Measurements from ENCODE around the gene ZNF48.

Gene ZNF48

GRCh38 chr16:30398661-30399434 lies 3.6 kb downstream of the ZNF48 start:
- no peak for DNase-seq (ENCODE audit: extremely low spot score, insufficient read length, low read depth)
- no peak for FAIRE-seq

- DNase-seq (ENCODE audit: extremely low spot score, insufficient read length, low read depth) (no peak), FAIRE-seq (no peak)
These were observed 4.4 kb downstream of the ZNF48 start for GRCh38 chr16:30399435-30400186.

- FAIRE-seq (no peak), DNase-seq (ENCODE audit: extremely low spot score, insufficient read length, low read depth) (no peak)
These were observed 6.7 kb downstream of the ZNF48 start for GRCh38 chr16:30401768-30402425.

GRCh38 chr16:30406795-30407101 lies 11.5 kb downstream of the ZNF48 start:
- FAIRE-seq, result no peak

GRCh38 chr16:30407102-30407803 lies 12.0 kb downstream of the ZNF48 start, which contains the start of gene ZNF771:
ZNF771 (plus strand) TSS chr16:30407606; CDS start chr16:30408054, 448 bp downstream.
- peak; percentile 70 for FAIRE-seq

More at GRCh38 chr16:30406795-30407101, 11.5 kb downstream of the ZNF48 start:
- no peak for DNase-seq (ENCODE audit: extremely low spot score, insufficient read length, low read depth)

GRCh38 chr16:30407804-30408534 lies 12.7 kb downstream of the ZNF48 start:
- FAIRE-seq (no peak), DNase-seq (ENCODE audit: extremely low spot score, insufficient read length, low read depth) (no peak)

More at GRCh38 chr16:30407102-30407803, 12.0 kb downstream of the ZNF48 start, which contains the start of gene ZNF771:
- peak; percentile 78 for DNase-seq (ENCODE audit: extremely low spot score, insufficient read length, low read depth)

GRCh38 chr16:30409125-30410060 lies 14.2 kb downstream of the ZNF48 start:
- DNase-seq (ENCODE audit: extremely low spot score, insufficient read length, low read depth), result peak; percentile 73
- peak; percentile 76 for FAIRE-seq

- DNase-seq (ENCODE audit: extremely low spot score, insufficient read length, low read depth) (no peak), FAIRE-seq (peak; percentile 21)
These were observed 18.0 kb downstream of the ZNF48 start for GRCh38 chr16:30413112-30413806.

- FAIRE-seq (no peak), DNase-seq (ENCODE audit: extremely low spot score, insufficient read length, low read depth) (no peak)
These were observed 18.9 kb downstream of the ZNF48 start for GRCh38 chr16:30414159-30414558.

- DNase-seq (ENCODE audit: extremely low spot score, insufficient read length, low read depth) (no peak), FAIRE-seq (no peak)
These were observed 20.9 kb downstream of the ZNF48 start for GRCh38 chr16:30416047-30416603.

- FAIRE-seq (no peak), DNase-seq (ENCODE audit: extremely low spot score, insufficient read length, low read depth) (no peak)
These were observed 21.7 kb downstream of the ZNF48 start for GRCh38 chr16:30416624-30417528.

- peak; percentile 82 for DNase-seq (ENCODE audit: extremely low spot score, insufficient read length, low read depth)
- peak; percentile 97 for FAIRE-seq
These were observed 22.5 kb downstream of the ZNF48 start for GRCh38 chr16:30417529-30418349.

GRCh38 chr16:30418350-30419181 lies 23.3 kb downstream of the ZNF48 start:
- no peak for DNase-seq (ENCODE audit: extremely low spot score, insufficient read length, low read depth)
- FAIRE-seq, result no peak

- no peak for FAIRE-seq
- DNase-seq (ENCODE audit: extremely low spot score, insufficient read length, low read depth), result no peak
These were observed 25.8 kb downstream of the ZNF48 start for GRCh38 chr16:30421010-30421409.

- FAIRE-seq, result no peak
- DNase-seq (ENCODE audit: extremely low spot score, insufficient read length, low read depth), result no peak
These were observed 32.8 kb downstream of the ZNF48 start for GRCh38 chr16:30428055-30428454.
